ENCODE data around the gene CYFIP1.

Gene CYFIP1

DNA sequence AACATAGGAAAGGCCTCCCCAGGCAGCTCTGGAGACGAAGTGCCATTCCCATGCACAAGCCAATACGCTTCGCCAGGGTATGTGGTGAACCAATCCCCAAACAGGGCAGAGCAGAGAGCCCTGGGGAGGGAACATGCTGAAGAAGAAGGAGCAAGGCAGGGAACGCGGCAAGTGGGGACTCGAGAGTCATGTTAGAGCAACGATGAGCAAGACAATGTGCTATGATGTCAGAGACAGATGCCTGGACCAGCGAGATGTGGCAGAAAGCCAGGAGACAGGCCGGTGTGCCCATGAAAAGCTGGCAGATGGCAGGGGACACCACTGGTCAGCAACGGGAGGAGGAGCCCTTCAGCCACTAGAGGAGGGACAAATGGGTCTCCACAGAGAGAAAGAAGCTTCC, 102.1 kb downstream of the CYFIP1 start:
- TF ChIP-seq TCF12 (IDR thresholded peaks at IDR 0.05; ENCODE audit: low read depth) (no peak), YY1 (IDR thresholded peaks at IDR 0.05; ENCODE audit: low read depth) (no peak), EGR1 (IDR thresholded peaks at IDR 0.05) (no peak), TEAD4 (IDR thresholded peaks at IDR 0.05) (no peak), FOXM1 (IDR thresholded peaks at IDR 0.05; ENCODE audit: borderline replicate concordance, low read depth) (no peak), CEBPB (IDR thresholded peaks at IDR 0.05) (no peak), TAF1 (IDR thresholded peaks at IDR 0.05; ENCODE audit: low read depth) (no peak), USF1 (IDR thresholded peaks at IDR 0.05) (no peak), EP300 (IDR thresholded peaks at IDR 0.05; ENCODE audit: borderline replicate concordance) (no peak), RAD21 (IDR thresholded peaks at IDR 0.05; ENCODE audit: low read depth) (no peak), NFIC (IDR thresholded peaks at IDR 0.05) (no peak), ZBTB7A (IDR thresholded peaks at IDR 0.05; ENCODE audit: low read depth) (no peak)
- TF ChIP-seq, protein P1, sequence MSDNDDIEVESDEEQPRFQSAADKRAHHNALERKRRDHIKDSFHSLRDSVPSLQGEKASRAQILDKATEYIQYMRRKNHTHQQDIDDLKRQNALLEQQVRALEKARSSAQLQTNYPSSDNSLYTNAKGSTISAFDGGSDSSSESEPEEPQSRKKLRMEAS (IDR thresholded peaks at IDR 0.05) = no peak
- TF ChIP-seq, protein P2, sequence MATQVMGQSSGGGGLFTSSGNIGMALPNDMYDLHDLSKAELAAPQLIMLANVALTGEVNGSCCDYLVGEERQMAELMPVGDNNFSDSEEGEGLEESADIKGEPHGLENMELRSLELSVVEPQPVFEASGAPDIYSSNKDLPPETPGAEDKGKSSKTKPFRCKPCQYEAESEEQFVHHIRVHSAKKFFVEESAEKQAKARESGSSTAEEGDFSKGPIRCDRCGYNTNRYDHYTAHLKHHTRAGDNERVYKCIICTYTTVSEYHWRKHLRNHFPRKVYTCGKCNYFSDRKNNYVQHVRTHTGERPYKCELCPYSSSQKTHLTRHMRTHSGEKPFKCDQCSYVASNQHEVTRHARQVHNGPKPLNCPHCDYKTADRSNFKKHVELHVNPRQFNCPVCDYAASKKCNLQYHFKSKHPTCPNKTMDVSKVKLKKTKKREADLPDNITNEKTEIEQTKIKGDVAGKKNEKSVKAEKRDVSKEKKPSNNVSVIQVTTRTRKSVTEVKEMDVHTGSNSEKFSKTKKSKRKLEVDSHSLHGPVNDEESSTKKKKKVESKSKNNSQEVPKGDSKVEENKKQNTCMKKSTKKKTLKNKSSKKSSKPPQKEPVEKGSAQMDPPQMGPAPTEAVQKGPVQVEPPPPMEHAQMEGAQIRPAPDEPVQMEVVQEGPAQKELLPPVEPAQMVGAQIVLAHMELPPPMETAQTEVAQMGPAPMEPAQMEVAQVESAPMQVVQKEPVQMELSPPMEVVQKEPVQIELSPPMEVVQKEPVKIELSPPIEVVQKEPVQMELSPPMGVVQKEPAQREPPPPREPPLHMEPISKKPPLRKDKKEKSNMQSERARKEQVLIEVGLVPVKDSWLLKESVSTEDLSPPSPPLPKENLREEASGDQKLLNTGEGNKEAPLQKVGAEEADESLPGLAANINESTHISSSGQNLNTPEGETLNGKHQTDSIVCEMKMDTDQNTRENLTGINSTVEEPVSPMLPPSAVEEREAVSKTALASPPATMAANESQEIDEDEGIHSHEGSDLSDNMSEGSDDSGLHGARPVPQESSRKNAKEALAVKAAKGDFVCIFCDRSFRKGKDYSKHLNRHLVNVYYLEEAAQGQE (IDR thresholded peaks at IDR 0.05; ENCODE audit: low read depth) = no peak

GRCh38 chr15:22877607-22878006, 102.6 kb downstream of the CYFIP1 start:
- TF ChIP-seq TEAD4 (IDR thresholded peaks at IDR 0.05) = no peak
- TF ChIP-seq TCF12 (IDR thresholded peaks at IDR 0.05; ENCODE audit: low read depth) = no peak
- TF ChIP-seq CREB1 (IDR thresholded peaks at IDR 0.05; ENCODE audit: low read depth) = no peak
- TF ChIP-seq ZBTB7A (IDR thresholded peaks at IDR 0.05; ENCODE audit: low read depth) = no peak
- TF ChIP-seq, protein P1 (IDR thresholded peaks at IDR 0.05) = no peak
- TF ChIP-seq RAD21 (IDR thresholded peaks at IDR 0.05; ENCODE audit: low read depth) = no peak
- TF ChIP-seq CEBPB (IDR thresholded peaks at IDR 0.05) = no peak
- TF ChIP-seq, protein P2 (IDR thresholded peaks at IDR 0.05; ENCODE audit: low read depth) = no peak
- TF ChIP-seq NFIC (IDR thresholded peaks at IDR 0.05) = no peak

GRCh38 chr15:22877117-22877516, 103.1 kb downstream of the CYFIP1 start:
- TF ChIP-seq EP300 (IDR thresholded peaks at IDR 0.05; ENCODE audit: borderline replicate concordance) (no peak), YY1 (IDR thresholded peaks at IDR 0.05; ENCODE audit: low read depth) (no peak), USF1 (IDR thresholded peaks at IDR 0.05) (no peak)

DNA sequence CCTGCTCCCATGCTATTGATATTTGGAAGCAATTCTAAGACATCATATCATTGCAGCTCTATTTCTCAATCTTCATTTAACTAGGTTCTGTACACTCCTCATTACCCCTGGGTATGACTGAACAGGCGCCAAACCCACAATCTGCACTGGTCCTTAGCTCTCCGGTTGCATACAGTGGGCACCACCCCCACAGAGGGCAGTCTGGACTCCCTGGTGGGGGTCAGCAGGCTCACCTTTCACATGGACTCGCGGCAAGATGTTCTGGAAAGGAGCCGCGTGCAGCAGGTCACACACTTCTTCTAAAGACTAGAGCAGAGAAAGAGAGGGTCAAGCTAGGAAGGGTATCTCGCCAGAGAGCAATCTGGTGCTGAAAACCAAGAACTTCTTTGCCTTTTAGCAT, 105.2 kb downstream of the CYFIP1 start:
- TF ChIP-seq RAD21 (IDR thresholded peaks at IDR 0.05; ENCODE audit: low read depth) = no peak
- TF ChIP-seq TAF1 (IDR thresholded peaks at IDR 0.05; ENCODE audit: low read depth) = no peak
- TF ChIP-seq TCF12 (IDR thresholded peaks at IDR 0.05; ENCODE audit: low read depth) = peak; percentile 29; the same call in 1 of the 2 replicates
- no peak for TF ChIP-seq CREB1 (IDR thresholded peaks at IDR 0.05; ENCODE audit: low read depth)
- TF ChIP-seq YY1 (IDR thresholded peaks at IDR 0.05; ENCODE audit: low read depth) = no peak
- no peak for TF ChIP-seq ZBTB7A (IDR thresholded peaks at IDR 0.05; ENCODE audit: low read depth)
- no peak for TF ChIP-seq EP300 (IDR thresholded peaks at IDR 0.05; ENCODE audit: borderline replicate concordance)
- no peak for TF ChIP-seq EGR1 (IDR thresholded peaks at IDR 0.05)
- TF ChIP-seq CEBPB (IDR thresholded peaks at IDR 0.05) = peak; percentile 43; the same call in 1 of the 2 replicates
- TF ChIP-seq, protein P1 (IDR thresholded peaks at IDR 0.05) = no peak
- TF ChIP-seq TEAD4 (IDR thresholded peaks at IDR 0.05) = 0 out of 2 replicates have a peak, but pooled peaks have one; percentile 2

- TF ChIP-seq TCF12 (IDR thresholded peaks at IDR 0.05; ENCODE audit: low read depth) = no peak
- no peak for TF ChIP-seq FOXM1 (IDR thresholded peaks at IDR 0.05; ENCODE audit: borderline replicate concordance, low read depth)
- TF ChIP-seq CREB1 (IDR thresholded peaks at IDR 0.05; ENCODE audit: low read depth) = no peak
- no peak for TF ChIP-seq USF1 (IDR thresholded peaks at IDR 0.05)
These were observed 105.9 kb downstream of the CYFIP1 start for GRCh38 chr15:22874256-22874655.

GRCh38 chr15:22873841-22874240, 106.3 kb downstream of the CYFIP1 start:
- TF ChIP-seq RAD21 (IDR thresholded peaks at IDR 0.05; ENCODE audit: low read depth) (no peak), USF1 (IDR thresholded peaks at IDR 0.05) (no peak), TAF1 (IDR thresholded peaks at IDR 0.05; ENCODE audit: low read depth) (no peak), TCF12 (IDR thresholded peaks at IDR 0.05; ENCODE audit: low read depth) (no peak), ZBTB7A (IDR thresholded peaks at IDR 0.05; ENCODE audit: low read depth) (no peak), FOXM1 (IDR thresholded peaks at IDR 0.05; ENCODE audit: borderline replicate concordance, low read depth) (no peak), YY1 (IDR thresholded peaks at IDR 0.05; ENCODE audit: low read depth) (no peak), CREB1 (IDR thresholded peaks at IDR 0.05; ENCODE audit: low read depth) (no peak), EP300 (IDR thresholded peaks at IDR 0.05; ENCODE audit: borderline replicate concordance) (no peak), EGR1 (IDR thresholded peaks at IDR 0.05) (no peak), CEBPB (IDR thresholded peaks at IDR 0.05) (no peak), NFIC (IDR thresholded peaks at IDR 0.05) (no peak), TEAD4 (IDR thresholded peaks at IDR 0.05) (no peak)
- TF ChIP-seq, protein P1 (IDR thresholded peaks at IDR 0.05) = no peak
- TF ChIP-seq, protein P2 (IDR thresholded peaks at IDR 0.05; ENCODE audit: low read depth) = no peak
